Mammary epithelial cell (primary cell): ENCODE data around the gene TFCP2.

Experiments used
- EZH2 ChIP-seq: IDR thresholded peaks from 2 replicates; pipeline ENCODE4 v1.6.1; 2012; ENCODE audit warnings: low read length, inconsistent platforms, borderline replicate concordance
- TF ChIP-seq, protein P1 (sequence below), 2 donors: IDR thresholded peaks in 1 of 2; conservative IDR thresholded peaks in 1 of 2; 2 replicates each; pipeline ENCODE4 v1.5.1; 2011 to 2012; ENCODE audit warnings: inconsistent platforms in 2 of 2, low read length in 2 of 2, mild to moderate bottlenecking in 2 of 2, control low read depth in 1 of 2, low read depth in 1 of 2; ENCODE audit not compliant: insufficient read depth in 1 of 2; ENCODE audit errors: extremely low read depth in 1 of 2

DNA sequence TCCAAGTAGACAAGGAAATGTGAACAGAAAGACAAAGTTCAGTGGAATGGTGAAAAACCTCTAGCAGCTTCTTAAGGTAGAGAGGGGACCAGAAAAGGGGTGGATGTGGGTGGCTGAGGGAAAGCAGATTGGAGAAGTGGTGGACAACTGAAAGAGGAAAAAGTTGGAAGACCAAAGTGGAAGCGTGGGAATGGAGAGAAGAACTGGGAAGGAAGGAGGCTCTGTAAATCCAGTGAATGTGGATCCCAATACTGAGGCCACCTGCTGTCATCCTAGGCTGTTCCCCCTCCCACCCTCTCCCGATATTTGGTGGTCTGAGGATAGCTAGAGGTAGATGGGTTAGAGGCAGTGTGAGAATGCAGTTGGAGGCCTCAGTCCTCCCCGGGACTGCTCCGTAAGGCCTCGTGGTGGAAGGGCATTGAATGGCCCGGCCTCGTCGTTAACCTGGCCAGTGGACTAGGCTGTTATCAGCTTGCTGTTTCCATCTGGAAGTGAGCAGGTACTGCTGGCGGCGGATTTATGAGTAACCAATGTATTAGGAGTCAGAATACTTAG lies 45.7 kb upstream of the TFCP2 start:
- TF ChIP-seq, protein P1, sequence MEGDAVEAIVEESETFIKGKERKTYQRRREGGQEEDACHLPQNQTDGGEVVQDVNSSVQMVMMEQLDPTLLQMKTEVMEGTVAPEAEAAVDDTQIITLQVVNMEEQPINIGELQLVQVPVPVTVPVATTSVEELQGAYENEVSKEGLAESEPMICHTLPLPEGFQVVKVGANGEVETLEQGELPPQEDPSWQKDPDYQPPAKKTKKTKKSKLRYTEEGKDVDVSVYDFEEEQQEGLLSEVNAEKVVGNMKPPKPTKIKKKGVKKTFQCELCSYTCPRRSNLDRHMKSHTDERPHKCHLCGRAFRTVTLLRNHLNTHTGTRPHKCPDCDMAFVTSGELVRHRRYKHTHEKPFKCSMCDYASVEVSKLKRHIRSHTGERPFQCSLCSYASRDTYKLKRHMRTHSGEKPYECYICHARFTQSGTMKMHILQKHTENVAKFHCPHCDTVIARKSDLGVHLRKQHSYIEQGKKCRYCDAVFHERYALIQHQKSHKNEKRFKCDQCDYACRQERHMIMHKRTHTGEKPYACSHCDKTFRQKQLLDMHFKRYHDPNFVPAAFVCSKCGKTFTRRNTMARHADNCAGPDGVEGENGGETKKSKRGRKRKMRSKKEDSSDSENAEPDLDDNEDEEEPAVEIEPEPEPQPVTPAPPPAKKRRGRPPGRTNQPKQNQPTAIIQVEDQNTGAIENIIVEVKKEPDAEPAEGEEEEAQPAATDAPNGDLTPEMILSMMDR (conservative IDR thresholded peaks at IDR 0.05 in 1 of 2, IDR thresholded peaks at IDR 0.05 in 1 of 2; ENCODE audit: extremely low read depth in 1 of 2, insufficient read depth in 1 of 2, low read depth in 1 of 2, low read length in 2 of 2): no peak
- TF ChIP-seq EZH2: no peak
